HG03521 (cell line): ENCODE measurements around the gene LMO4.

Experiments
- ATAC-seq: cut with Tn5 transposase; IDR thresholded peaks from one replicate; pipeline ENCODE4 v1.9.1; 2021; ENCODE audit warnings: mild to moderate bottlenecking, moderate library complexity; ENCODE audit not compliant: unreplicated experiment

LMO4 gene

DNA sequence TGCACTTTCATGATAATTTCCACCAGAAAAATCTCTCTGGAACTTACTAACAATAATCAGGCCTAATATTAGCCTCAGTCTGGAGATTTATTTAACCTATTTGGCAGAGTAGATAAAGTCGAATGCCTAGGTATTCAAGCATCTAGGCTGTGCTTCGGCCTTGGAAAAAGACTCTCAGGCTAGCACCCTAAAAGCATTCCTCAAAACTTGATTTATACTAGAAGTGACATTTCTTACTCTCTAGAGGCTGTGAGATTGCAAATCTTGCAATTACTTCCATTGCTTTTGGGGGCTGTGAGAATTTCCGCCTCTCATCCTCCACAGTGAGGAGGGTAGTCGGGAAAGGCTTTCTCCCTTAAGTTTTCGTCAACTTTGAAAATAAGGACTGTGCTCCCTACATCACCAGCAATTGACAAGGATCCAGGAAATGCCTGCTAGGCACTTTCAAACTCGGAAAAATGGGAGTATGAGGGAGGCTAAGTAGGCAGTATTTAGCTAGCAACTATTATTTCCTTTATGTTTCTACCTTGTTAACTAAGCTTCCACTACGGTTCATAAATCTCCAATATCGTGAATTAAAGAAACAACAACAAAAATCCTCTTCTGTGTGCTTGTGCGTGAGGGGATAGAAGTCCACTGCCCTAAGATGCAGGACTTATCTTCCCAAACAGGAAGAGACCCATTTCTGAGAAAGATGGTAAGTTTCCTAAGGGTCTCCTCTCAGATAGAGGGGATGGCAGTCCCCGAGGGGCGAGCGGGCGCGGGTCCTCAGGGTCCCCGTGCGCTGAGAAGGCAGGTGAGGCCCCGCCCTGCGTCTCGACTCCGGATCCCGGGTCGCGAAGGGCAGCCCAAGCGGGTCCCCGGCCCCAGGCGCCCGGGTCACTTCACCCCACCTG, 1.1 kb upstream of the LMO4 start:
- ATAC-seq, result no peak

DNA sequence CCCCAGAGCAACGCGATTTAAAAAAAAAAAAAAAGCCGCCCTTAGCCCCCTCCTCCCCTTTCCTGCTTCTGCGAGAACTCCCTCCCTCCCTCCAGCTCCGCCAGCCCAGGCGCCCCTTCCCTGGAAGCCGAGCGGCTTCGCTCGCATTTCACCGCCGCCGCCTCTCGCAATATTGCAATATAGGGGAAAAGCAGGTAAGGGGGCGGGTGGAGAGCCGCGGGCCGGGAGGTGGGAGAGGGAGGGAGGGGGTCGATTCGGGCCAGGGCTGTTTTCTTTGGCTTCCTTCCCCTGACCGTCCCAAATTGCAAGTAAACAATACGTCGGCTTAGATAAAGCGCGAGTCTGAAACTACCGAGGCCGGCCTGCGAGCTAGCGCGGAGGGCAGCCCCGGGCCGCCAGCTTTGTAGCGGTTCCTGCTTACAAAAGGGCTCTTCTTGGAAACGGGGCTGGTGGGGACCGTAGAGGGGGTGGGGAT, 408 bp downstream of the LMO4 start:
- no peak for ATAC-seq

DNA sequence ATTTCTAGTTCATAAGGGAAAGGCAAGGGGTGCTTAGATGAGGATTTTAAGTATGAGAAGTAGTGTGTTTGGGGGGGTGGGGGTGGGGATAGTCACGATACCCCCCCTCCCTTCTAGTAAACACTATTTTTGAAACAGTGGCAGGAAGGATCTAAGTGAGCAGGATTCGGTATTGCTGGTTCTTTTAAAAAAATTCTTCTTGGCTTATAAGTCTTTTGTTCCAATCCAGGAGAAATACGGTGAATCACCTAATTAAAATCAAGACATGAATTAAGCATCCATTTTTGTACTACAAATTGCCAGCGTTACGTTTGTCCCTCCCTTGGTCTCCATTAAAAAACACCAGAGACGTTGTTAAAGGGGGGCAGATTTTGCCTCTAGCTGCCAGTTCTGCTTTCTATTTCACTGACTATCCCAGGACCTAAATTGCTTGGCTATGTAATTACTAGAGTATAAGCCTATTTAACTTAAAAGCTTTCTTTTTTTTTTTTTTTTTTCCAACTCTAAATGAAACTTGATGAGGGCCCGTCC, 911 bp downstream of the LMO4 start:
- ATAC-seq, result no peak

DNA sequence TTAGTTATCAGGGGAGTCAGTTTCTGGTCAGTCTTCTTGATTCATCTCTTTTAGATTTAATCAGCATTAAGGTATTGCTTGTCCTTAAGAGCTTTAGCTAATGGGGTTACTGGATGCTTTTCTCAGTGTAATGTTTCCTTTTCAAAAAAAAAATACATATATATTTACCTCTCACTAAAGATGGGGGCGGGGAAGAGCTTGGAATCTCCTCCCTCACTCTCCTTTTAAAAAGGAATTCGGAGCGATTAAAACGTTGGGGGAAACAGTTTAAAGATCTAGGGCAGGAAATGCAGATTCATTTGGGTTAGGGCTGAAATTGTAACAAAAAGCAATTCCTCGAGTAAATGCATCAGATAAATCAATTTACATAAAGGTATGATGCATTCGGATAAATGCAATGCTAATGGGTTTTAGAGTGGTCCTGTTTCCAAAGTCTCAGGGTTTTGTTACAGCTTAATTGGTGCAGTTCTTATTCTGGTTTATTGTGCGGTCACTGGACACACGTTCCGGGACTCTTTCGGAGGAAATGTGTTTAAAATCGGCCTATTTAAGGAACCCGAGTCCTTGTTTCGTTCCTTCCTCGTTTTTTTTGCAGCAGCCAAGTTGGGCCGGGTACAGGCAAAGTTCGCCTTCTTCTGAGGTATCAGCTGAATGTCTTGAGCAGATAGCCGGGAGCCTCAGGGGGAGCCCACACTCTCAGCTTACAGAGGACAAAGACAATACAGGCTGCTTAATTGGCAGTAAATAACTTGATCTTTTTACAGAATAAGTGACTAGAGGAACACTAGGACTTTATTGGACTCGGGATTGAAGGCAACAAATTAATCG, 1.6 kb downstream of the LMO4 start:
- ATAC-seq, result no peak

DNA sequence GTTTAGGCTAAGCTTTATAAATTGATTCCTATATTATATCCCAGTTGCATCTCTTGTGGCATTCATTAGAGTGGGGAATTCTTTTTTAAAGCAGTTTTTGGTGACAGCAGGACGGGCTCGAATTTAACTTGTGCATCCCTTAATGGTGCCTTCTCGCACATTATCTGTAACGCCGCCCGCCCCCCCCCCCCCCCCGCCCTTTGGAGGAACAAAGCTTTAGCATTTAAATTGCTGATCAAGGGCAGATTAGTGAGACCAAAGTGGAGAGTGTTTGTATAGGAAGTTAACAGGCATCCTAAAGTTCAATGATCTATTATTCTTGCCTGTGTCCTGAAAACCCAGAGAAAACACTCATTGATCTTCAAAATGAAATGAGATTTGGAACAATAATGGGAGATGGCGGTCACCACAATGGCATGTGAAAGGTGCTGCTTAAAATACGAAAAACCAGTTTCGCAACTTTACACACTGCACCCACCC, 2.2 kb downstream of the LMO4 start:
- ATAC-seq, result no peak

DNA sequence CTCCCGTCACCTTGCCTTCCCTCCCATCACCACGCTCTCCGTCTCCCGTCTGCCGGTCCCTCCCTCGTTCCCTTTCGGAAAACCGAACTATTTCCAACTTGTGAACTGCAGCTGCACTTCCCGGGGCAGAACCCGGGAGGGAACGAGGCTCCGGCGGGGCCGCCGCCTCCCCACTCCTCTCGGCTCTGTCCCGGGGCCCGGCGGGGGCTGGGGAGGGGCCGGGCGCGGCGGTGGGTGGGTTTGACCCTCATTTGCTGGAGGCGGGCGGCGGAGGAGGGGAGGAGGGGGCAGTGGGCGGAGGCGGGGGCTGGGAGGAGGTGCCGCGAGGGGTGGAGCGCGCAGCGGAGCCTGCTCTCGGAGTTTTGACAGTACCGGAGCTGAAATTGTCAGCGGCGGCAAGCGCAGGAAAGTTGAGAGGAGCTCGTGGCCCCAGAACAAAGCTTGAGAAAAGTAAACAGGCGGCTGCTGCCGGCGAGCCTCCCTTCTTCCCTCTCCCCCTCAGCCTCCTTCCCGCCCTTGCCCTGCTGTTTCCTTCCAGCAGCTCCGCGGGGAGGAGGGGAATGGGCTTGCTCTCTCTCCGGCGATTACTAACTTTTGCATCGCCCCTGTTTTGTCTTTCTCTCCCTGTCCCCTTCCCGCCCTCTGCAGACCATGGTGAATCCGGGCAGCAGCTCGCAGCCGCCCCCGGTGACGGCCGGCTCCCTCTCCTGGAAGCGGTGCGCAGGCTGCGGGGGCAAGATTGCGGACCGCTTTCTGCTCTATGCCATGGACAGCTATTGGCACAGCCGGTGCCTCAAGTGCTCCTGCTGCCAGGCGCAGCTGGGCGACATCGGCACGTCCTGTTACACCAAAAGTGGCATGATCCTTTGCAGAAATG, 2.9 kb downstream of the LMO4 start:
- no peak for ATAC-seq

DNA sequence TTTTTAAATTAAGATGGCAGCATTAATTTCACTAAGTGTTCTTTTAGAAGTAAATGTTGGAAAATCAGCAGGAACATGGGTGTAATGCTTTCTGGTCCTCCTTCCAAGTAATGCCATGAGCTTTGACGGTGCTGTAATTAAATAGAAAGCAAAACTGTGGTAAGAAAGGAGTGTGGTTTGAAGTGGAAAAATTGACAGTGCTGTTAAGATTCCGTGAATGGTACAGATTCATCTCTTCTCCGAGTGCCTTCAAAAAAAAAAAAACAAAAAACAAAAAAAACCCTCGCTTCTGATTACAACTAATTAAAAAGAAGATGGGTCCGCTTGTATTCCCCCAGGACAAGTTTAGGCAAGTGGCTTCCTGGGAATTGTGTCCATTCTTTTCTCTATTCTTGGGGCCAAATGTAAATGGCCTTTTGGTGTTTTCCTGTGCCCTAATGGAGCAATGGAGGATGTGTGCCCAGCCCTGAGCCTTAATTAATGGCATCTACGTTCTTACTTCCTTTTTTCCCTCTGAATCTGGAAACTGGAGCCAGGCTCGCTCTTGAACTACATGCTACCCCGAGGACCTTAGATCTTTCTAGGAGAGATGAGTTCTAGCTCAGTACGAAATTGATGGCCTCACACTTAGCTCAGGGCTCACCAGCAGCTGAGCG, 5.1 kb downstream of the LMO4 start:
- ATAC-seq, result no peak

DNA sequence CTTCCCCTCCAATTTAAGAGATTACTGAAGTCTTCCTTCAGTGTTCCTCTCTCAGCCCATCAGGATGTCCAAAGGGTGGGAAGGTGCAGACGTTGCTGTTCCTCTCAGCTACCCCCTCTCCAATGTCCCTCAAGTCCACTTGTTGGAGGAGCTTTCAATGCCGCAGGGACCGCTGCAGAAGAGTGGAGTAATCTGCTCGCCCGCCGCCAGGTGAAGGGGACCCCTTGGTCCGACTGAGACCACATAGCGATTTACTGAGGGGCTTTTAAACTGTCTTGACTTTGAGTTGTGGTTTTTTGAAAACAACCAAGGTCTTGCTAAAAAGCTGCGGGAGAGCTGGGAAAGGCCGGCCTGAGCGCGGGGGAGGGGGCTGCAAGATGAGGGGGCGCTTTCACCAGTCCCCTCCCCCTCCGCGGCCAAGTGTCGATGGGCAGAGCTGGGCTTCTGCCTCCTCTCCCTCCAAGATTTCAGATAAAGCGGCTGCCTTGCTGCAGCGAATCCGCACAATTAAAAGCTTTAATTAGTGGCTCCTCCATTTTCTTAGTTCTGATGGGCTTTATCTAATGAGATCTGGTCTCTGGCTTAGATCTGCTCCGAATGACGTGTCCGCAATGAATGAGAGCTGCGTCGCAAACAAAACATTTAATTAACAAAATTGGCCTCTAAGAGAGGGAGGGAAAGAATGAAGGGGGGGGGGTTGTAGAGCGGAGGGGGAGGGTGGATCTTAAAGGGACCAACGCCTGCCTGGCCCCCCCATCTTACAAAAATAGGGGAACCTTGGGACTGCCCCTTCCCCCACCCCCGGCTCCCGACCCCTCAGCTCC, 5.9 kb downstream of the LMO4 start:
- ATAC-seq, result no peak

DNA sequence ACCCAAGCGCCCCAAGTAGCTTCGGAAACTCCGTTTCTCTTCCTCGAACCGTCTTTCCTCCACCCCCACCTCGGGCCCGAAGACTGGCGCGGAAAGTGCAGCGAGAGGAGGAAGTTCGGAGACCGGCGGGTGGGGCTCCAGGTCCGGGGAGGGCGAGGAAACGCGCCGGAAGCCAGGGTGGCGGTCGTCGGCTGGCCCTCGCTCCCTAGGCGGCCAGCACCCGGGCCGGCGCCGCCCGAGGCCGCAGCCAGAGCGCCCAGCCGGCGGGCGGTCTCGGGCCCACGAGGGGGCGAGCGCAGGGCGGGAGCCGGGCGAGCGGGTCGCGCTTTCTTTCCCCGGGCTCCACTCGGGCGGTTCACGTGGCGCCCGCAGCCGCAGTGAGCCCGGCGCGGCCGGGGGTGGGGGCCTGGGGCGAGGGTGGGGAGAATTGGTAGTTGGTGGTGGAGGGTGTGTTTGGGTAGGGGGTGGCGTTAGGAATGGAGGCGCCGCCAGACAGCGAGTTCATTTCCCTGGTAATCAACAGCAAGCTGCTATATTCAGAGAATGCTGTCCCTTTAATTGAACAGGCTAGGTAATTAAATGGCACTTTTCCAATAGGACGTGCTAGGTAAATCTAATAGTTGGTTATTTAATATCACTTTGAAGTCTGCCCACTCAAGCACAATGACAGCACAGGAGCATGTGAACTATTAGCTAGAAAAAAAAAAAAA, 6.7 kb downstream of the LMO4 start:
- ATAC-seq, result peak; percentile 44

DNA sequence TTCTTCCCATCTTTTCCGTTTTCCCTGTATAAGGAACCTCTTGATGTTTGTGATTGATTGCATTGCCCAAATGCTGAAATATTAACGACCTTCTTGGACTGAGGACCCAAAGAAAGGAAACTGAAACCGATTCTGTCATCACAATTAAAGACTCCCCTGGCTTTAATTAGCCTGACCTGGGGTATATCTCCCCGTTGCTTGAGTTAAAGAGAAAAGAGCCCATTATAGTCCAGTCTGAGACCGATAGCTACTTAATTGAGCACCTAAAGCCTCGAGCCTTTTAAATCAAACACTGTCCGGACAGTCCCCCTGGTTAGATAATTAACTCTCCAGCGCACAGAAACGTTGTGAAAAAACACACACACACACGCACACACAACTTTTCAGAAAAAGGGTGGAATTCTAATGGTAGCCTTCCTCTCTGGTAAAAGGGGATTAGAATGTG, 8.0 kb downstream of the LMO4 start:
- no peak for ATAC-seq

DNA sequence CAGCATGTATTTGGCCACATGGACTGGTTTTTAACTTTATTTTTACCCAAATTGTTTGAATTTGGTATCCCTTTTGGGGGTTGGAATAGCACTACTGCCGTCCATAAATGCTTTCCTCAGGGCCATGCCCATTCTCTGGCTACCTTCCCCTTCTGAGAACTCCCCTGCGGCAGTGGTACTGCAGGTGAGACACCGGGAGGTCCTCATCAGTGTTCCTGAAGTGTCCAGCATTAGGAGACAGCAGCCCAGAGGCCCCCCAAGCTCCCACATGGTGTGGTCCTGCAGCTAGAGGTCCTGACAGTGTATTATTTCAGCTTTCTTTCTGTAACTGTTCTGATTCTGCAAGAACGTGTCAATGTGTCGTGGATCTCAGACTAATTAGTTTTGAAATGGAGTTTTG, 8.9 kb downstream of the LMO4 start:
- no peak for ATAC-seq

DNA sequence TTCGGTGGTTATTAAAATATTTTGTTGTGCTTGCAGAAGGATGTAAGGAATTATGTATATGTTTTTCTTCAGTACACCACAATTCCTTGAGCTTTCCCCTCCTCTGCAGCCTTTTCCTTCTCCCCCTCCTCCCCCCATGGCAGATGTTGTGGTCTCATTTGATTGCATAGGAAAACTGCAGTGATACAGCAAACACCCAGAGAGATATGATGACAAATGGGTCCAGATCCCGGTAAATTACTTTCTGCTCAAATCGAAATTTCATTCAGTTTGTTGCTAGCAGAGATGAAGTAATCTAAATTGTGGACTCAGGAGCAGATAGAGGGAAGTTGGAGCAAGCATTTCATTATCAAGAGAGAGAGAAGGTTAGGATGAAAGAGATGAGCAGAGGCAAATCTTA, 9.9 kb downstream of the LMO4 start:
- ATAC-seq, result no peak

DNA sequence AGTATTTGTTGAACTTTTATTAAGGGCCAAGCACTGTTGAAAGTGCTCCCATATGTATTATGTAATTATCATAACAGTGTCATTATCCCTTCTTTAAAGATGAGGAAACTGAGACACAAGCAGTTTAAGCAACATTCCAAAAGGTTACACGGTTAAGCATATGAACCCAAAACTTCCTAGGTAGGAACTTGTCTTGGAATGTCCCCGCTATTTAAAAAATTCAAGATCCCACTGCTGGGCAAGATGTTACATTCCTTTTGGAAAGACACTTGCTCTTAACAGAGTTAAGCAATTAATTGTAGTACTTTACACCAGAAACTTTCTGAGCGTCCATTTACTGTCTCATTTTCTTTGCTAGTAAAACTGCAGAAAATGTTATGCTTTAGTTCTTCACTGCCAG, 15.6 kb downstream of the LMO4 start:
- ATAC-seq, result no peak

DNA sequence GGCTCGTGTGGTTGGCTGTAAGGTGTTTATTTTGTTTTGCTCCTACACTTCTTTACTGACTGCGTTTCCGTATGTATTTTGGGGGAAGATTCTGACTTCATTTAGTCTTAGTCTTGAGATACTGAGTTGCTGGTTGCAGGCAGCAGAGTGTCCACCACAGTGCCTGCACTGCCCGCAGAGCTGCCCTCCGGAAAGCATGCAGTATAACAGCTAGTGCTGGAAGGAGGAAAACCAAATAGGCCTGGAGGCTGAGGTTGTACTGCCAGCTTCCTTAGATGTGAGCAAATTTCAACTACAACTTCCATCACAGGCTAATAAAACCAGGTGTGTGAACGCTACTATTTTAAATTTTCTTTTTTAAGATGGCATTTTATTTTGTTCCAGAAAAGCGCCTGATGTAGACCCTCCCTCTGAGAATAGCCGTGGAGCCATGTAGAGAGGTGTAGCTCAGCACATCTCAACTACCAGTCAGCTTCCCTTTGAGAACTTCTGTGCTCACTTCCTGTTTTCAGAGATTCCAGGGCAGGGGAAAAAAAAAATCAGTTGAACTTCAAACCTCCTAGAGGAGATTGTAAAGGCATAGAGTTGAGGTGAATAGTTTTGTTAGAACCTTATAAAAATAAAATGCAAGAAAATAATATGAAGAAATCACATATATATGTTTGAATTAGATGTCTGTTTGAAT, 17.6 kb downstream of the LMO4 start:
- ATAC-seq, result no peak

DNA sequence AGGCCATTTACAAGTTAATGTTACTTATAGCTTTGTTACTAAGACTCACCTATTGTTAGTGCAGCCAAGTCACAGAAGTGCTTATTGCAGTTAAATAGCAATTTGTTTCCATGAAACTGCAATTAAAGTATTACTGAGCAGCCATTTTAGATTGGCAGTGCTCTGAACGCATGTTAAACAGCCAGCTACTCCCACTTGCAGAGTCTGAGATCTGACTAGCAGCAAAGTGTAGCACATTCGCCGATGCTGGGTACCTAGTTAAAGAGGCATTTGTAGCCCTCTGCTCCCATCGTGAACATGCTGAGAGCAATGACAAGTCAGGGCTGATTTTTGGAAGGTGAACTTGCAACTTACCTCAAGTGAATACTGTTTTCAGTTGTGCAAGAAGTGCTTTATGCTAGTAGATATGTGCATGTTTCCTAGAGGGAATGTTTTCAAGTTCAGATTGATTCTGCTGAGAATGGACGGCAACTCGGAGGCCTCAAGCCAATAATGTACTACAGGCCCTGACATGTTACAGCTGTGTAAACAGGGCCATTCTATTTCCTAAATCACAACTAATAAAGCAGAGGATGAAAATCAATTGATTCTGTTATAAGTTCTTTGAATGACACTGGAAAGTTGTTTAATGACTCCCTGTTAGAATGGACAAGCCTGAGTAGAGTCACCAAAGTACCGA, 19.8 kb downstream of the LMO4 start:
- ATAC-seq, result no peak

DNA sequence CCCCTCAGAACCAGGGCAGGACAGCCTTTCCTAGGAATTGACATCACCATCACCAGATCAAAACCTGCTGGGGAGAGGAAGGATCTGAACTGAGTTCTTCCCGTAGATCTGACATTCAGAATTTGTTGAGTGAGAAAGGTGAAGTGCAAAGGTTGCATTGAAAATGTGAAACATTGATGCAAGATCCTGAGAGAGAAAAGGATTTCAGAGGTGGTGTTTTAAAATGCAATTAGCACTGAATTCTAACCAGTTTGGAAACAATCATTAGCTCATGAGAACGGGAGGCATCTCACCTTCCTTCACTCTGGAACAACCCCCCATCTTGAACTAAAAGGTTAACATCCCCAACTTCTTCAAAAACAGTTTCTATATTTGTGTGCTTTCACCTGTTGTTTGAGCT, 20.4 kb downstream of the LMO4 start:
- ATAC-seq, result no peak

DNA sequence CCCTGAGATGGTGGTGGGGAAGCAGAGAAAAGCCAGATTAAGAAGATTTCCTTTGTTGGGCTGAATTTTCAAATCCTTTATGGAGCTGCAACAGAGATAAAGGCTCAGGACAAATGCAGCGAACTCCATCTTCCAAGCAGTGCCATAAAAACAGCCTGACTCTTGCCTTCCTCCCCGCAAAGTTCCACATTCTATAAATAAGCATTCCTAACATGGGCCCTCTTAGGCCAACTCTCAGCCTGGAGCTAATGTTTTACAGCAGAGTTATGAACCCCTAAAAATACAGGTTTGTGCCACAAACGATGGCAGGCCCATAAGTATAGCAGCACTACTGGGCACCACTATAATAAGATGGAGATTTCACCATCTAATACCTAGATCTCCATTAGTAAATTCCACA, 27.2 kb downstream of the LMO4 start:
- no peak for ATAC-seq
